Stimulated activated CD8-positive, alpha-beta memory T cell treated with anti-CD3 and anti-CD28 coated beads, Interleukin-2, amount 100 ng/mL, for 48 hours (primary cell): Measurements from ENCODE around the gene SMIM10L1.

Experiments used
- DNase-seq, 2 donors: peaks; one replicate each; pipeline ENCODE4 v3.0.0-alpha.2; 2020; ENCODE audit warnings: low read depth in 2 of 2

The SMIM10L1 gene

GRCh38 chr12:11171145-11171968 is at the start of gene SMIM10L1:
Gene SMIM10L1, plus strand, starts transcription at chr12:11171194. Its CDS starts 163 bp downstream, at chr12:11171357.
- peak; percentile 79 to 81 for DNase-seq

GRCh38 chr12:11130382-11130781 is 40.6 kb upstream of the SMIM10L1 start:
- no peak for DNase-seq

GRCh38 chr12:11130999-11131398 is 40.0 kb upstream of the SMIM10L1 start:
- no peak for DNase-seq

- DNase-seq: no peak
Measured at GRCh38 chr12:11133162-11133561, 37.8 kb upstream of the SMIM10L1 start.

GRCh38 chr12:11133816-11134215 is 37.2 kb upstream of the SMIM10L1 start:
- DNase-seq: no peak

GRCh38 chr12:11134305-11134704 is 36.7 kb upstream of the SMIM10L1 start, which contains the start of gene TAS2R30:
Gene TAS2R30, minus strand, starts transcription at chr12:11134644. Its CDS starts 400 bp downstream, at chr12:11134244.
- DNase-seq: no peak

- no peak for DNase-seq
Measured at GRCh38 chr12:11136075-11136474, 34.9 kb upstream of the SMIM10L1 start.

- DNase-seq: no peak
Measured at GRCh38 chr12:11143352-11143751, 27.6 kb upstream of the SMIM10L1 start.

GRCh38 chr12:11144297-11144696 is 26.7 kb upstream of the SMIM10L1 start:
- DNase-seq: no peak

- no peak for DNase-seq
Measured at GRCh38 chr12:11147420-11147819, 23.6 kb upstream of the SMIM10L1 start.

GRCh38 chr12:11150832-11151231 is 20.2 kb upstream of the SMIM10L1 start:
- no peak for DNase-seq

- no peak for DNase-seq
Measured at GRCh38 chr12:11152725-11153124, 18.3 kb upstream of the SMIM10L1 start.

GRCh38 chr12:11154400-11154925 is 16.5 kb upstream of the SMIM10L1 start:
- no peak for DNase-seq

GRCh38 chr12:11158885-11159444 is 12.0 kb upstream of the SMIM10L1 start:
- DNase-seq: no peak

- no peak for DNase-seq
Measured at GRCh38 chr12:11162502-11162901, 8.5 kb upstream of the SMIM10L1 start.

- no peak for DNase-seq
Measured at GRCh38 chr12:11164384-11164783, 6.6 kb upstream of the SMIM10L1 start.

GRCh38 chr12:11166300-11166699 is 4.7 kb upstream of the SMIM10L1 start:
- DNase-seq: no peak

GRCh38 chr12:11170810-11171144 is 217 bp upstream of the SMIM10L1 start:
- no peak for DNase-seq

- no peak for DNase-seq
Measured at GRCh38 chr12:11171969-11172675, 1.1 kb downstream of the SMIM10L1 start.

GRCh38 chr12:11174022-11174421 is 3.0 kb downstream of the SMIM10L1 start:
- no peak for DNase-seq

- DNase-seq: no peak
Measured at GRCh38 chr12:11178250-11178649, 7.3 kb downstream of the SMIM10L1 start.

- no peak for DNase-seq
Measured at GRCh38 chr12:11182529-11182928, 11.5 kb downstream of the SMIM10L1 start.

- DNase-seq: no peak
Measured at GRCh38 chr12:11183011-11183410, 12.0 kb downstream of the SMIM10L1 start.
